HG02938 (cell line): Measurements from ENCODE around the gene ZBTB33.
A peak's percentile ranks its signal among the peaks of the same experiment; 100 is the strongest.

Experiments used
- ATAC-seq: cut with Tn5 transposase; IDR thresholded peaks from one replicate; pipeline ENCODE4 v1.9.1; 2021; ENCODE audit warnings: mild to moderate bottlenecking, moderate library complexity; ENCODE audit not compliant: unreplicated experiment

ZBTB33 gene

DNA sequence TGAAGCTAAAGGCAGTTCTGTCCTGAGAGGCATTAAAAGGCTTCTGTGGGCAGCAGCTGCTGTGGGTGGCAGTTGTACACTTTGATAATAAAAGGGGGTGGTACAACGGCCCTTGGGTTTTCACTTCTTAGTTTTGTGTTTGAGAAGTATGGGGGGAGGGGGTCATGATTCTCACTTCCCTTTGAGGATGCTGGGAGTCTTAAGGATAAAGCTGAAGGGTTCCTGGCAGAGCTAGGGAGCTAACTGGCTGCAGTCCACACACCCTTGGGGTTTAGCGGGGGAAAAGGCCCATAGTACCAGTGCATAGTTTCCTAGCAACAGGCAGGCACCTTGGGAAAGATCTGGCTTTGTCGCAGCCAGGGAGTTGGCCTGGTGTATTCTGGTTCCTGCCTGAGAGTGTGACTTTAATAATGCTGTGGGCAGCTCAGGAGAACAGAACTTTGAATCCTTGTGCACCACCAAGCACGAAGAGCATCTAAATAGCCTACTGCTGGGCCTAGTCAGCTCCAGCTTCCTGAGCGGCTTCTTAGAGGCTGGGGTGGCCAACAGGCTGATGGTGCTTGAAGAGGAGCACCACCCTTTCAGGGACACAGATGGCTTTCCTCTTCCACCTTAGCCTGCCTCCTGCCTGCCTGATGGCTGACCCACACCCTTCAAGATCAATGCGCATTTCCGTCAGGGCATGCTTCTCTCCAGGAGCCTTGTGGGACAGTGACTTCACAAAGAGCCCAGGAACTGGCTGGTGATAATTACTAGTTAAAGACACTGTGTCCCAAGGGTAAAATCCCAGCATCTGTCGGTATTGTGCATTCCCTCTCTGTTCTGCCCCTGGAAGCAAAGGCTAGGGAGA lies 12.5 kb downstream of the ZBTB33 start:
- ATAC-seq = no peak

- no peak for ATAC-seq
These were observed 13.7 kb downstream of the ZBTB33 start for GRCh38 chrX:120264341-120264740.

DNA sequence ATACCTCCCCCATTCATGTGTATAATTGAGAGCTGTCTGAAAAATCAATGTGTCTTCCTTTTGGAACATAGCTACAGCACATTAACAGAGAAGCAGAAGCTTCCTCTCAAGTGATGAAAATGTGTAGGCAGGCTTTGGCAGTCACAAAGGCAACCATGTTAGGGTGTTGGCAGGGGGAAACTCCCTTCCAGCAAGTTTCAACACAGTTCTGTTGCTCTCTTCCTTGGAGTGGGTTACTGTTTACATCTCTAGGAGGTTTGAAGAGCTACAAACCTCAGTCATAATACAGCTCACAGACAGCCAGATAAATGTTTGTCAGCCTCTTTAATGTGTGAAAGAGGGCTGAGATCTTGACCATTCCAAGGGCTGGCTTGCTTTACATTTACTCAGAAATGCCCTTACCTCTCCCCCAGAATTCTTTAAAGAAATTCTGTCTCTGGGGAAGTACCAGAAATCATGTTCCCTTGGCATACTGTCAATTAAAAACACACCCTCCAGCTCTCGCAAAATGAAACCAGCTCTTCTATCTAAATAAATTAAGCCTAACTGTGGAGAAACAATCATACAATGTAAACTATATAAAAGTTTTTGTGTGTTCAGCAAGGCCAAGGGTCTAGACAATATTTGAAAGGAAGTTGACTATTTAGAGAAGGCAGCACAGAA lies 18.9 kb downstream of the ZBTB33 start:
- ATAC-seq = no peak

- ATAC-seq = no peak
These were observed 20.0 kb downstream of the ZBTB33 start for GRCh38 chrX:120270567-120270966.

GRCh38 chrX:120271218-120271617 lies 20.6 kb downstream of the ZBTB33 start:
- ATAC-seq = no peak

DNA sequence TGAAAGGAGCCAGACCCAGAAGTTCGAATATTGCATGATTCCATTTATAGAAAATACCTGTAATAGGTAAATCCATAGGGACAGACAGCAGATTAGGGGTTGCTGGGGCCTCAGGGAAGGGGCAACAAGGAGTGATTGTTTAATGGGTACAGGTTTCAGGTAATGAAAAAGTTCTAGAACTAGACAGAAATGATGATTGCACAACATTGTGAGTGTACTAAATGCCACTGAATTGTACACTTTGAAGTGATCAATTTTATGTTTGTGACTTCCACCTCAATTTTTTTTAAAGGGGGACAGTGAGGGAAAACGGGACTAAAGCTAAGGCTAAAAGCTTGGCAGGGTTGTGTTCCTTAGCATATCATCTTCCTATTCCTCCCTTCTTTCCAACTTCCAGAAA lies 23.5 kb downstream of the ZBTB33 start:
- ATAC-seq = no peak

GRCh38 chrX:120274958-120275357 lies 24.3 kb downstream of the ZBTB33 start:
- ATAC-seq = no peak

DNA sequence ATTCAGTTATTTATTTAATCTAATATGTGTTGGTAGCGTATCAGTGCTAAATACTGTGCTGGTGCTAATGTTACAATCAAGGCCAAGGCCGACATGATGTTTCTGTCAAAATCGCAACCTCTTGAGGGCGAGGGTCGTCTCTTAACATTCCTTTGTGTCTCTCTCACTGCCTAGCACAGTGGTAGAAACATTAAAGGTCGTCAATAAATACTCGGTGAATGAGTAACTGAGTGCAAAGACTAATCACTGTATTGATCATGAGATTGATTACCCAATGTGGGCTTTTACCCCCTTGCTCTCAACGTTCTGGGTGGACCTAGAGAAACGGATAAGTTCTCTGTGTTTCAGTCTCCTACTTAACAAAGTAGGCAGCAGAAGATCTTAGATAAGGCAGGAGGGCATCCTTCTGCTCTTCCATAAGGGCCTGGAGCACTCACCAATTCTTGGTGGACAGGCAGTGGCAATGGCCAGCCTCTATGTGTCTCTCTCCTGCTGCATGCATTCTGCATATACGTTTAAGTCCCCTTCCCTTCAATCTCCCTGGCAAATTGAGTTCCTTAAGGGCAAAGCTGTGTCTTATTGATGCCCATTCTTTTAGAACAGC lies 30.5 kb downstream of the ZBTB33 start:
- ATAC-seq = no peak

DNA sequence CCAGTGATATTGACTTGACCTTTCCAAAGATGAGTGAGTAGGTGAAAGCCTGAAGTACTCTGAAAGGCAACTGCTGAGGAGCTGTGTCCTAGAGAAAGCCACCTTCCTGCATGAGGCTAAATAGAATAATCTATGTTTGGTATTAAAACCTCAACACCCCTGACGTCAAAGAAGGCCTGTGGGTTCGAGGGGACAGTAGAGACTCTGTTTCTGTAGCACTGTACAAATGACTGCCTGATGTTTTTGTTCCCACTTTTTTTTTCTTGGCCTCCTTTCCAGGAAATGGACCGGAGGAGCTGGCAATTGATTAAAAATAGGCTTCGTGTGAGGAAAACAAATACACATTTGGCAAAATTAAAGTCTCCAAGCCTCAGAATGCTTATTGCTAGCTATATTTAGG lies 31.1 kb downstream of the ZBTB33 start:
- no peak for ATAC-seq

DNA sequence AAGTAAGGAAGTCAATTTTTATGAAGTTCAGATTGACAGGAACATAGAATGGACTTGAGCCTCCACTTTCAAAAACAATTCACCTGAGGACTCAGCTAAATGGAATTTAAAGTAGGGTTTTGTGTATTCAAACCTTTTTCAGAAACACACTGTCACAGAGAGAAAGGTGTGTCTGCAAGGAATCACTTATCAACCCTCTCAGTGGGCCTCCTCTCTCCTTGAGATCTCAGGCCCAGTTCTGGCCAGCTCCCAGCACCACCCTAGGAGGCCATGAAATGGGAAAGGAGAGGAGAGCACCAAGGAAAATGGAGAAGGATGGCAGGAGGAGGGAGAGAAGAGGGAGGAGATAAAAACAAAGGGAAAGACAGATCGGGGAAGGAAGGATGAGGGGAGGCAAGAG lies 32.1 kb downstream of the ZBTB33 start:
- ATAC-seq = no peak

DNA sequence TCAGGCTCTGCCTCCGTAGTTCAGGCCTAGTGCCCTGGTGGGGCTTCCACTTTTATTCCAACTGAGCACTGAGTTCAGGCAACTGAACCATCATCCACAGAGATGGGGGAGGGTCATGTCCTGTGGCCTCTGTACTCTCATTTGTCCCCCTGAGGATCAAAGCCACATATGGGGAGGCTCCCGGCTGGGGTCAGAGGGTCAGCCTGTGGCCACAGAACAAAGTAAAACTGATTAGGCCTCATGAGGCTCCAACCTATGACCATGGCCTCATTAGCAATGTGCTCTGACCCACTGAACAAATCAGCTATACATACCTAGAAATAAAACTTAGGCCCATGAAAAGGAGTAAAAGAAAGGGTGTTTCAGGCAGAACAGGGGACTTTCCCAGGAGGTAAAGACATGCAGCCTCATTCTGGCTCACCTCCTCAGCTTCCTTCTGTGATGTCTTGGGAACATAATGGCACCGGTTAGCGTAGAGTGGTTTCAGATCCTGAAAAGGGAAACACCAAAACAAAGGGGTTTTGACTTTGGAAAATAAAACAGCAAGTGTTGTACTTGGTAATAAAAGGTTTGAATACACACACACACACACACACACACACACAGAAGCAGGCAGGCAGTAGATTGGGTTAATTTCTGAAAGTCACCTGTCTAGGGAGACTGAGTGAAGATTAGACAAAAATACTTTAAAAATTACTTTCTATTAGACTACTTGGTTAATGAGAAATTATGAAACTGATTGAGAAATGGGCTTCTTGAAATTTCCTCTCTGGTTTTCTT lies 36.3 kb downstream of the ZBTB33 start:
- ATAC-seq = peak; percentile 37

GRCh38 chrX:120287513-120288112 lies 37.0 kb downstream of the ZBTB33 start:
- ATAC-seq = peak; percentile 50

DNA sequence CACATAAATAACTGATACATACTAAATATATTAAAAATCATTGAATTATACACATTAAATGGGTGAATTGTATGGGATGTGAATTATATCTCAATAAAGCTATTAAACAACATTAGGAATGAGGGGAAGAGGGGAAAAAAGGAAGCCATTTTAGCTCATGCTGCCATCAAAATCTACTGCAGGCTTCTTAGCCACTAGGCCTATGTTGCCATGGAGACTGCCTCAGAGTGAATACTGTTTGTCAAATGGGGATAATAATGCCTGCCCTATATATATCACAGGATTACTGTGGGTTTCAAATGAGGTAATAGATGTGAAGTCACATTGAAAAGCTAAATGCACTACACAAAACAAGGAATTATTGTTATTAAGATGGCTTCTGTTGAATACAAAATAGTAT lies 39.5 kb downstream of the ZBTB33 start:
- no peak for ATAC-seq

DNA sequence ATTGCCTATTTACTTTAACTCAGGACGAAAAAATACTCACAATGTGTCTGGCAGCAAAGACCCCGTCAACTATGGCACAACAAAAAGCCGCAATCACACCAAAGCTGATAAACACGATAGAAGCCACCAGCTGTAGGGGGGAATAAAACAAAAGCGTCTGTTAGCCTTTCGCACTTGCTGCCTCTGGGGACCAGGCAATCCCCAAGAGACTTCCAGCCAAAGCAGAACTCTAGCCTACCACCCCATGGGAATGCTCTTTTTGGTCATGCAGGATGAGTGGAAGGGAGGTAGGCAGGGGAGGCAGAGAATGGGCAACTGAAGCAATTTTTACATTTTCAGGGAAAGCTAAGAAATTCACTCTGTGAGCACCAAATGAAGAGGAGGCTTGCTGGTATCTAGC lies 40.6 kb downstream of the ZBTB33 start:
- no peak for ATAC-seq

GRCh38 chrX:120293015-120293414 lies 42.4 kb downstream of the ZBTB33 start:
- no peak for ATAC-seq

DNA sequence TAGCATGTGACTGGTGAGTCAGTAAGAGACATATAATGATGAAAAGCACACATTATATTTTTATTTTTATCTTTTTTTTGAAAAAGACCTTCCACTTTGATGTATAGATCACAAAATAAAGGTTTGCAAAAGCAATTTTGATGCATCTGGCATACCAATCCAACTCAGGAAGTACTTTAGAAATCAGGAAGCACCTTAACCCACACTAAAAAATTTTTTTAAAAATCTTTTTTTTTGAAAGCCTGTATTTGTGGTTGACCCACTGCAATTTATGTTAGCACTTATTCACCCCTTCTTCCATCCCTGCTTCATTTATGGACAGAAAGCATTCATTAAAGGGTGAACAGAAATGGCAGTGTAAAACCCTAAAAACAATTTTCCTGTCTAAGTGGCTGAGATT lies 44.0 kb downstream of the ZBTB33 start:
- ATAC-seq = no peak

- no peak for ATAC-seq
These were observed 47.3 kb downstream of the ZBTB33 start for GRCh38 chrX:120297923-120298322.

- ATAC-seq = no peak
These were observed 49.3 kb downstream of the ZBTB33 start for GRCh38 chrX:120299928-120300327.

DNA sequence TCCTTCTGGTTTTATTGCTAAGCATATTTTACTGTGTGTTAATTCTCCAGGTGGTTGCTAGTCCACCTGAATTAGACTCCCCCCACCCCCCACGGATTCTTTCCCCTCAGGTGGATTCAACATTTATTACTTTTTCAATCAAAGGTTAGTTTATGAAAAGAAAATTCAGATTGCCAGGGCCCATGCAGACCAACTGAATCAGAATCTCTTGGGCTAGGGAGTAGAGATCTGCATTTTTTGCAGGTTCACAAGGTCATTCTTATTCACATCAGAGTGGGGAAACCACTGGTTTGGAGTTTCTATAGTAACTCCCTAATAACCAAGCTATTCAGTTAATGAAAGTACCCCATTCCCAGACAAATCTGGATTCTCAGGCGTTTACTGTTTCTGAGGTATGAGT lies 50.9 kb downstream of the ZBTB33 start:
- no peak for ATAC-seq

DNA sequence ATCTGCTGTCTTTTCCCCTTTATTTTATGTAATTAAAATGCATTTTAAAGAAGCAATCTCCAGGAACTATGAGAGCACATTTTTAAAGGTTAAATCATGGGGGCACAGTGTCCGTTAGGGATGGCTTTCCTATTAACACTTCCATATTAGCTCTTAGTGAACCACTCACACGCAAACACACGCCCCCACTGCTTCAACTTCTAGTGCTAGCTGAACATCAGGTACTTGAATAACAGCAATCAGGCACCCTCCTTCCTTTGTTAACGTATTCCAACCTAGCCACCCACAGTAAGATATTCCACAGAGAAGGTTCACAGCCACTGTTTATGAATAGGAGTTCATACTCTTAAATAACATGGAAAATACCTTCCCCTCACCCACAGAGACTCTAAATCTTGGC lies 51.3 kb downstream of the ZBTB33 start:
- no peak for ATAC-seq

GRCh38 chrX:120302434-120302833 lies 51.8 kb downstream of the ZBTB33 start:
- peak; percentile 92 for ATAC-seq
